H1 (cell line): ENCODE data around the gene DNAAF8. TPM values are rescaled to one million over a fixed set of nuclear protein-coding genes. Genes with fewer than 3 reads are reported as not detected.
A peak's percentile ranks its signal among the peaks of the same experiment; 100 is the strongest.

Experiments used
- CTCF ChIA-PET: fragments of 300-600 bp; sonication (Branson Sonifier 250); formaldehyde crosslinking; loops from one replicate; lab custom pipeline; 2021; ENCODE audit not compliant: partially characterized antibody; lab: Charles Lee
- POLR2A ChIA-PET: fragments of 300-600 bp; sonication (Branson Sonifier 250); formaldehyde crosslinking; loops from one replicate; lab custom pipeline; 2021; ENCODE audit warnings: inconsistent platforms; ENCODE audit not compliant: partially characterized antibody; lab: Charles Lee
- DNase-seq, 2 experiments: peaks; one replicate each; pipeline versions ENCODE4 v3.0.0 to v3.0.0-alpha.2; 2010 to 2022; ENCODE audit warnings: low spot score in 2 of 2, low read depth in 1 of 2, mixed read lengths in 1 of 2
- FAIRE-seq: peaks from 2 replicates; lab custom pipeline; 2011; peaks lifted over from hg19 to GRCh38; lab: Jason Lieb, UNC
- H2AFZ ChIP-seq: 2 replicates; pipeline ENCODE4 v1.8.1; 2012; ENCODE audit warnings: low read length, inconsistent platforms
- H2AK5ac ChIP-seq: 2 replicates; pipeline ENCODE4 v1.6.1; 2013; ENCODE audit warnings: low read depth, low read length
- H2BK120ac ChIP-seq: replicated peaks from 2 replicates; pipeline ENCODE3; 2013; ENCODE audit warnings: low read depth, low read length, inconsistent platforms
- H2BK12ac ChIP-seq: 2 replicates; pipeline ENCODE4 v1.6.1; 2013; ENCODE audit warnings: low read depth, low read length
- H2BK15ac ChIP-seq: 2 replicates; pipeline ENCODE4 v1.6.1; 2013; ENCODE audit warnings: low read length
- H2BK20ac ChIP-seq: 2 replicates; pipeline ENCODE4 v1.6.1; 2013; ENCODE audit warnings: low read length
- H2BK5ac ChIP-seq: 2 replicates; pipeline ENCODE4 v1.6.1; 2013; ENCODE audit warnings: low read depth, low read length
- H3K14ac ChIP-seq: 2 replicates; pipeline ENCODE4 v1.6.1; 2013; ENCODE audit warnings: inconsistent platforms; ENCODE audit not compliant: insufficient read length
- H3K18ac ChIP-seq: 2 replicates; pipeline ENCODE4 v1.6.1; 2013; ENCODE audit warnings: low read length; ENCODE audit errors: extremely low read depth
- H3K23ac ChIP-seq: 2 replicates; pipeline ENCODE4 v1.6.1; 2013; ENCODE audit warnings: inconsistent platforms; ENCODE audit not compliant: insufficient read length
- H3K23me2 ChIP-seq: 2 replicates; pipeline ENCODE4 v1.6.1; 2013; ENCODE audit warnings: low read depth, low read length
- H3K27ac ChIP-seq: 2 replicates; pipeline ENCODE4 v1.6.1; 2011; ENCODE audit warnings: low read depth, low read length, inconsistent platforms
- H3K27me3 ChIP-seq, 4 experiments: replicated peaks in 1 of 4; 1 replicate in 1 of 4; 2 replicates in 3 of 4; pipeline versions ENCODE4 v1.6.1 to v1.8.1; 2011 to 2013; ENCODE audit warnings: low read length in 3 of 4, mild to moderate bottlenecking in 3 of 4, inconsistent platforms in 2 of 4, mixed read lengths in 2 of 4, moderate library complexity in 1 of 4; ENCODE audit not compliant: control insufficient read depth in 3 of 4, insufficient read depth in 3 of 4; ENCODE audit errors: extremely low read depth in 1 of 4
- H3K36me3 ChIP-seq, 4 experiments: 2 replicates each; pipeline versions ENCODE4 v1.6.1 to v1.8.1; 2011 to 2013; ENCODE audit warnings: mild to moderate bottlenecking in 4 of 4, low read length in 3 of 4, moderate library complexity in 2 of 4, control low read depth in 1 of 4, inconsistent platforms in 1 of 4; ENCODE audit not compliant: insufficient read depth in 4 of 4, control insufficient read depth in 2 of 4
- H3K4ac ChIP-seq: replicated peaks from 2 replicates; pipeline ENCODE3; 2013; ENCODE audit warnings: low read length, low read depth, mixed read lengths, inconsistent platforms; ENCODE audit not compliant: insufficient read length
- H3K4me1 ChIP-seq, 4 experiments: replicated peaks in 1 of 4; 1 replicate in 1 of 4; 2 replicates in 3 of 4; pipeline versions ENCODE4 v1.6.1 to v1.8.1; 2011 to 2013; ENCODE audit warnings: low read length in 3 of 4, inconsistent platforms in 2 of 4, mixed read lengths in 1 of 4; ENCODE audit not compliant: insufficient read depth in 4 of 4, control insufficient read depth in 3 of 4
- H3K4me2 ChIP-seq, 2 experiments: 2 replicates each; pipeline versions ENCODE4 v1.6.1 to v1.8.1; 2011 to 2013; ENCODE audit warnings: low read depth in 2 of 2, low read length in 2 of 2, control low read depth in 1 of 2, inconsistent platforms in 1 of 2, mild to moderate bottlenecking in 1 of 2; ENCODE audit not compliant: insufficient read depth in 1 of 2
- H3K4me3 ChIP-seq, 4 experiments: fragments of 200-600, 300-600 bp in 1 of 4; sonication (generic), shearing (Covaris generic), sonication (Bioruptor Twin) in 1 of 4; 2 replicates each; pipeline versions ENCODE4 v1.5.1 to v1.8.1; 2011 to 2016; ENCODE audit warnings: low read length in 4 of 4, low read depth in 3 of 4, control low read depth in 2 of 4, inconsistent platforms in 2 of 4, mild to moderate bottlenecking in 2 of 4, mixed read lengths in 1 of 4, moderate library complexity in 1 of 4; ENCODE audit not compliant: insufficient read depth in 2 of 4; ENCODE audit errors: extremely low read depth in 1 of 4
- H3K56ac ChIP-seq: replicated peaks from 2 replicates; pipeline ENCODE3; 2013; ENCODE audit warnings: low read depth, mild to moderate bottlenecking, mixed read lengths, low read length, inconsistent platforms; ENCODE audit not compliant: insufficient read length
- H3K79me1 ChIP-seq: 2 replicates; pipeline ENCODE4 v1.6.1; 2013; ENCODE audit warnings: low read depth, low read length, control low read depth
- H3K79me2 ChIP-seq, 2 experiments: 2 replicates each; pipeline versions ENCODE4 v1.6.1 to v1.8.1; 2012 to 2013; ENCODE audit warnings: low read length in 2 of 2, mild to moderate bottlenecking in 2 of 2, inconsistent platforms in 1 of 2; ENCODE audit not compliant: insufficient read depth in 2 of 2, control insufficient read depth in 1 of 2
- H3K9ac ChIP-seq, 4 experiments: replicated peaks in 1 of 4; 1 replicate in 1 of 4; 2 replicates in 3 of 4; pipeline versions ENCODE4 v1.6.1 to v1.8.1; 2011 to 2013; ENCODE audit warnings: low read depth in 3 of 4, low read length in 3 of 4, control low read depth in 2 of 4, mild to moderate bottlenecking in 2 of 4, moderate library complexity in 2 of 4, inconsistent platforms in 1 of 4; ENCODE audit errors: extremely low read depth in 1 of 4
- H3K9me3 ChIP-seq, 2 experiments: 2 replicates each; pipeline versions ENCODE4 v1.6.1 to v1.8.1; 2012 to 2013; ENCODE audit warnings: mild to moderate bottlenecking in 2 of 2, moderate library complexity in 2 of 2, control low read depth in 1 of 2, inconsistent platforms in 1 of 2, low read depth in 1 of 2, low read length in 1 of 2, mixed read lengths in 1 of 2; ENCODE audit not compliant: insufficient read depth in 2 of 2
- H4K20me1 ChIP-seq, 2 experiments: replicated peaks in 1 of 2; 2 replicates each; pipeline versions ENCODE3 to v1.8.1; 2011 to 2013; ENCODE audit warnings: inconsistent platforms in 2 of 2, low read length in 2 of 2, mild to moderate bottlenecking in 1 of 2; ENCODE audit not compliant: insufficient read depth in 2 of 2, control insufficient read depth in 1 of 2
- H4K5ac ChIP-seq: 2 replicates; pipeline ENCODE4 v1.6.1; 2013; ENCODE audit warnings: low read length, low read depth, mixed read lengths, inconsistent platforms; ENCODE audit not compliant: insufficient read length
- H4K8ac ChIP-seq: 2 replicates; pipeline ENCODE4 v1.8.0; 2013; ENCODE audit warnings: mild to moderate bottlenecking, moderate library complexity, low read length, inconsistent platforms; ENCODE audit not compliant: insufficient read depth; ENCODE audit errors: extremely low read depth
- H4K91ac ChIP-seq: replicated peaks from 2 replicates; pipeline ENCODE3; 2013; ENCODE audit warnings: low read length, mixed read lengths, inconsistent platforms; ENCODE audit not compliant: insufficient read length
- ATF3 ChIP-seq: IDR thresholded peaks from 2 replicates; pipeline ENCODE4 v1.6.1; 2011; ENCODE audit warnings: low read depth, mild to moderate bottlenecking, low read length; ENCODE audit not compliant: insufficient read depth
- CBX8 ChIP-seq: fragments of 300-800, 300-1000 bp; sonication (generic); IDR thresholded peaks from 2 replicates; pipeline ENCODE4 v1.7.1; 2016; ENCODE audit warnings: low read depth, low read length, borderline replicate concordance
- CHD1 ChIP-seq: IDR thresholded peaks from 2 replicates; pipeline ENCODE4 v1.6.1; 2012; ENCODE audit warnings: low read depth, low read length, improper control_type of control experiment
- EP300 ChIP-seq, 2 experiments: IDR thresholded peaks; 1 replicate in 1 of 2; 2 replicates in 1 of 2; pipeline ENCODE4 v1.6.1; 2011 to 2012; ENCODE audit warnings: low read depth in 2 of 2, low read length in 2 of 2, mild to moderate bottlenecking in 2 of 2, borderline replicate concordance in 1 of 2, inconsistent platforms in 1 of 2, moderate library complexity in 1 of 2
- GABPA ChIP-seq: IDR thresholded peaks from 2 replicates; pipeline ENCODE4 v1.6.1; 2011; ENCODE audit warnings: mild to moderate bottlenecking, low read length, moderate library complexity, borderline replicate concordance; ENCODE audit not compliant: insufficient read depth
- JUN ChIP-seq: IDR thresholded peaks from 2 replicates; pipeline ENCODE4 v1.6.1; 2011; ENCODE audit warnings: low read depth, mild to moderate bottlenecking, improper control_type of control experiment, low read length
- JUND ChIP-seq: IDR thresholded peaks from 2 replicates; pipeline ENCODE4 v1.6.1; 2011; ENCODE audit warnings: mild to moderate bottlenecking, improper control_type of control experiment, low read length
- NANOG ChIP-seq: IDR thresholded peaks from 2 replicates; pipeline ENCODE4 v1.6.1; 2011; ENCODE audit warnings: low read length, low read depth, mild to moderate bottlenecking, inconsistent platforms; ENCODE audit not compliant: insufficient read depth, poor library complexity, severe bottlenecking
- POU5F1 ChIP-seq: IDR thresholded peaks from 2 replicates; pipeline ENCODE4 v1.6.1; 2011; ENCODE audit warnings: low read depth, mild to moderate bottlenecking, low read length, moderate library complexity
- TCF12 ChIP-seq: IDR thresholded peaks from 2 replicates; pipeline ENCODE4 v1.6.1; 2011; ENCODE audit warnings: low read depth, mild to moderate bottlenecking, low read length
- WGBS, 2 experiments: shearing (Covaris generic) in 1 of 2; methylation state at CpG; one replicate each; pipeline versions ENCODE4 v1.1.6 to v1.1.7; 2013 to 2015; ENCODE audit warnings: low lambda C conversion rate in 2 of 2, mixed read lengths in 2 of 2, inconsistent platforms in 1 of 2, low coverage in 1 of 2, missing lambda C conversion rate in 1 of 2; ENCODE audit not compliant: insufficient replicate concordance in 2 of 2, insufficient coverage in 1 of 2, insufficient read length in 1 of 2; ENCODE audit errors: extremely low coverage in 1 of 2, missing lambda C conversion rate in 1 of 2; 5-methylcytosine and 5-hydroxymethylcytosine counted together
- polyA plus RNA-seq, 7 experiments: library from polyadenylated mRNA; depleted of rRNA in 3 of 7; stranded (reverse) in 5 of 7; unstranded in 2 of 7; fragments of >200 nt in 5 of 7; fragments of 200-250 nt in 2 of 7; gene quantifications; 1 replicate in 5 of 7; 2 replicates in 1 of 7; 4 replicates in 1 of 7; pipeline versions ENCODE4 v1.2.1 to v1.2.3, GENCODE V29; 2011 to 2013; ENCODE audit warnings: missing spikeins in 2 of 7, mixed read lengths in 2 of 7
- total RNA-seq: library from RNA; stranded (reverse); fragmentation: NEBNext Ultra II Directional; extraction: Animal tissue kit (Norgen Biotek cat#: 25700); gene quantifications from 2 replicates; pipeline ENCODE4 v1.2.1, GENCODE V29; 2021
- TF ChIP-seq, protein P1 (sequence below): IDR thresholded peaks from 2 replicates; pipeline ENCODE4 v1.6.1; 2012; ENCODE audit warnings: low read length, inconsistent platforms

The DNAAF8 gene
- total and polyA plus RNA-seq, 2 of the 8 experiments (the other 6 are each of a cell fraction or from before 2014, with no cell fraction given), result 0.39 TPM; not detected in 1

DNA sequence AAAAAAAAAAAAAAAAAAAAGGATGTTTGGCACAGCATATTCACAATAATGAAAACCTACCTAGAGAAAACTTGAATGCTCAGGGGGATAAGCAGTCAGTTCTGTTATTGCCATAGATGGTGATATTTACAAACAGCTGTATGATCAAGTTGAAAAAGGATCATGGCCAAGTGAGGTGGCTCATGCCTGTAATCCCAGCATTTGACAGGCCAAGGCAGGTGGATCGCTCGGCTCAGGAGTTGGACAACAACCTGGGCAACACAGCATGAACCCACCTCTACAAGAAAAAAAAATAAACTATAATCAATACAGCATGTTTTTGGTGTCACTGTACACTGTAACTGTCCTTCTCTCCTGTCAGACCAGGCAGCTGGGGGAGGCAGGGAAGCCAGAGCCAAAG is 19.3 kb upstream of the DNAAF8 start:
- Histone ChIP-seq H4K8ac (no peak overlapping the region), H4K5ac (no peak overlapping the region), H2BK15ac (no peak overlapping the region), H3K4me2 (peak overlapping the region in 1 of 2 experiments; percentile 50; a peak in 1 of 4 replicates), H3K79me2 (no peaks in the 10 kb centered on the region), H2AK5ac (no peak overlapping the region), H4K91ac (no peak overlapping the region), H3K9ac (no peak overlapping the region), H3K4me3 (no peak overlapping the region), H2BK20ac (no peak overlapping the region), H3K14ac (no peak overlapping the region), H3K4ac (no peak overlapping the region), H3K56ac (no peak overlapping the region), H2BK12ac (no peak overlapping the region), H3K27ac (no peak overlapping the region), H3K9me3 (no peaks in the 10 kb centered on the region), H3K79me1 (no peaks in the 10 kb centered on the region), H3K36me3 (peaks cover 0 to 26% (median 1%) of the 10 kb centered on the region in 4 experiments; a peak in 4 of 8 replicates), H3K23ac (no peak overlapping the region), H3K18ac (no peak overlapping the region), H4K20me1 (peaks cover 0 to 1% of the 10 kb centered on the region in 2 experiments), H2BK120ac (no peak overlapping the region), H3K4me1 (peaks cover 4 to 18% (median 9%) of the 10 kb centered on the region in 4 experiments), H3K27me3 (no peaks in the 10 kb centered on the region), H2BK5ac (no peak overlapping the region), H2AFZ (no peak overlapping the region), H3K23me2 (no peaks in the 10 kb centered on the region)
- CTCF ChIA-PET, result interaction anchor here (0.8 to 1.6 kb wide), 7 partner anchors 9 to 241 kb away, joined by 3 to 5 read pairs (median 3); partner anchors contain the start of genes ANKS3, DNAAF8 and NUDT16L1
- POLR2A ChIA-PET, result interaction anchor here (1.0 to 2.2 kb wide), 7 partner anchors 8 to 53 kb away, joined by 3 to 10 read pairs (median 4); partner anchors contain the start of genes ANKS3 and DNAAF8
- WGBS, 2 experiments, result 97% methylated on average over 2 of the region's 2 CpGs; no CpG with 5 or more reads in 1 of the 2 experiments
- no peak for DNase-seq
- FAIRE-seq, result no peak
- no peak for TF ChIP-seq CBX8
- TF ChIP-seq GABPA, result no peak
- TF ChIP-seq EP300 (IDR thresholded peaks at IDR 0.05; ENCODE audit: borderline replicate concordance in 1 of 2, low read depth in 2 of 2, low read length in 2 of 2), result no peak
- TF ChIP-seq, protein P1, sequence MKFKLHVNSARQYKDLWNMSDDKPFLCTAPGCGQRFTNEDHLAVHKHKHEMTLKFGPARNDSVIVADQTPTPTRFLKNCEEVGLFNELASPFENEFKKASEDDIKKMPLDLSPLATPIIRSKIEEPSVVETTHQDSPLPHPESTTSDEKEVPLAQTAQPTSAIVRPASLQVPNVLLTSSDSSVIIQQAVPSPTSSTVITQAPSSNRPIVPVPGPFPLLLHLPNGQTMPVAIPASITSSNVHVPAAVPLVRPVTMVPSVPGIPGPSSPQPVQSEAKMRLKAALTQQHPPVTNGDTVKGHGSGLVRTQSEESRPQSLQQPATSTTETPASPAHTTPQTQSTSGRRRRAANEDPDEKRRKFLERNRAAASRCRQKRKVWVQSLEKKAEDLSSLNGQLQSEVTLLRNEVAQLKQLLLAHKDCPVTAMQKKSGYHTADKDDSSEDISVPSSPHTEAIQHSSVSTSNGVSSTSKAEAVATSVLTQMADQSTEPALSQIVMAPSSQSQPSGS, result no peak
- no peak for TF ChIP-seq TCF12
- no peak for TF ChIP-seq NANOG
- TF ChIP-seq POU5F1, result no peak
- TF ChIP-seq ATF3, result no peak
- no peak for TF ChIP-seq CHD1
- TF ChIP-seq JUN, result no peak
- no peak for TF ChIP-seq JUND
